Smooth muscle cell (in vitro differentiated cells): ENCODE measurements around the gene WDR5. TPM values are rescaled to one million over a fixed set of nuclear protein-coding genes. Genes with fewer than 3 reads are reported as not detected.

Source experiments
- DNase-seq: peaks from one replicate; lab custom pipeline; 2025; ENCODE audit not compliant: unreplicated experiment; lab: John Stamatoyannopoulos, UW
- H2AFZ ChIP-seq: fragments of 200-600 bp; sonication (generic); 2 replicates; pipeline ENCODE4 v1.6.0; 2016; ENCODE audit warnings: antibody characterized with exemption, low read depth, mild to moderate bottlenecking
- H3F3A ChIP-seq: fragments of 200-600 bp; sonication (generic); 2 replicates; pipeline ENCODE4 v1.6.0; 2017; ENCODE audit warnings: antibody characterized with exemption, low read depth
- H3K27ac ChIP-seq: fragments of 200-600 bp; sonication (generic); 2 replicates; pipeline ENCODE4 v1.5.1; 2016; ENCODE audit warnings: low read depth, mild to moderate bottlenecking
- H3K27me3 ChIP-seq: fragments of 200-600 bp; sonication (generic); 2 replicates; pipeline ENCODE4 v1.6.1; 2016; ENCODE audit warnings: low read depth, mild to moderate bottlenecking
- H3K36me3 ChIP-seq: fragments of 200-600 bp; sonication (generic); 2 replicates; pipeline ENCODE4 v1.5.1; 2016; ENCODE audit warnings: low read depth
- H3K4me1 ChIP-seq: fragments of 200-600 bp; sonication (generic); 2 replicates; pipeline ENCODE4 v1.5.1; 2016; ENCODE audit warnings: low read depth
- H3K4me2 ChIP-seq: fragments of 200-600 bp; sonication (generic); 2 replicates; pipeline ENCODE4 v1.6.0; 2016; ENCODE audit warnings: mild to moderate bottlenecking
- H3K4me3 ChIP-seq: fragments of 200-600 bp; sonication (generic); 2 replicates; pipeline ENCODE4 v1.5.1; 2016; ENCODE audit warnings: mild to moderate bottlenecking
- H3K79me2 ChIP-seq: fragments of 200-600 bp; sonication (generic); 2 replicates; pipeline ENCODE4 v1.6.0; 2016; ENCODE audit warnings: low read depth, mild to moderate bottlenecking
- H3K9ac ChIP-seq: fragments of 200-600 bp; sonication (generic); 2 replicates; pipeline ENCODE4 v1.6.0; 2016; ENCODE audit warnings: low read depth
- H3K9me3 ChIP-seq: fragments of 200-600 bp; sonication (generic); replicated peaks from 2 replicates; pipeline ENCODE4 v1.5.1; 2016; ENCODE audit warnings: low read depth
- H4K20me1 ChIP-seq: fragments of 200-600 bp; sonication (generic); 2 replicates; pipeline ENCODE4 v1.6.0; 2016; ENCODE audit warnings: low read depth
- CTCF ChIP-seq: fragments of 200-600 bp; sonication (generic); IDR thresholded peaks from 2 replicates; pipeline ENCODE4 v1.5.1; 2017; ENCODE audit warnings: borderline replicate concordance, mild to moderate bottlenecking, antibody characterized with exemption; ENCODE audit not compliant: insufficient read depth, poor library complexity, severe bottlenecking
- WGBS: methylation state at CpG from one replicate; pipeline ENCODE4 v1.1.7; 2016; ENCODE audit warnings: low lambda C conversion rate; 5-methylcytosine and 5-hydroxymethylcytosine counted together
- polyA plus RNA-seq: library from polyadenylated mRNA; unstranded; fragments of >200 nt; fragmentation: Nextera tagmentation; extraction: Ambion mirVana; gene quantifications from 2 replicates; pipeline ENCODE4 v1.2.1, GENCODE V29; 2016
- total RNA-seq: library from RNA; depleted of rRNA; stranded (reverse); fragments of >200 nt; gene quantifications from 2 replicates; pipeline ENCODE4 v1.2.3, GENCODE V29; 2014

The WDR5 gene
- total and polyA plus RNA-seq, 2 experiments from 2014 or later: 9.8 to 15.7 TPM

- H3K9ac ChIP-seq: peak overlapping the region; percentile 77
- DNase-seq: no peak
- H2AFZ ChIP-seq: no peak overlapping the region
- no peak overlapping the region for H3K27ac ChIP-seq
- peak overlapping the region; percentile 90 for H3K4me2 ChIP-seq
- H3K4me3 ChIP-seq: peak overlapping the region; percentile 82
- H3K4me1 ChIP-seq: peaks cover 19% of the 10 kb centered on the region
- under 1% methylated on average over 31 of the region's 93 CpGs for WGBS
- H3K79me2 ChIP-seq: peaks cover 40% of the 10 kb centered on the region
- no peaks in the 10 kb centered on the region for H3K27me3 ChIP-seq
- no peak for TF ChIP-seq CTCF
- no peaks in the 10 kb centered on the region for H3F3A ChIP-seq
- H3K9me3 ChIP-seq: no peaks in the 10 kb centered on the region
- peaks cover 31% of the 10 kb centered on the region for H4K20me1 ChIP-seq
- H3K36me3 ChIP-seq: no peaks in the 10 kb centered on the region
Observed at GRCh38 chr9:134136118-134136995, 475 bp downstream of the WDR5 start.

GRCh38 chr9:134136996-134137299, 1.1 kb downstream of the WDR5 start:
- H3K27ac ChIP-seq: no peak overlapping the region
- H2AFZ ChIP-seq: no peak overlapping the region

GRCh38 chr9:134138292-134138691, 2.4 kb downstream of the WDR5 start:
- no peaks in the 10 kb centered on the region for H3K36me3 ChIP-seq
- no peak overlapping the region for H3K4me3 ChIP-seq
- no peak for DNase-seq

More at GRCh38 chr9:134136996-134137299, 1.1 kb downstream of the WDR5 start:
- Histone ChIP-seq H3K9me3 (no peaks in the 10 kb centered on the region), H3K4me1 (peaks cover 19% of the 10 kb centered on the region), H3K79me2 (peaks cover 40% of the 10 kb centered on the region), H3K4me2 (peak overlapping the region; percentile 90), H3F3A (no peaks in the 10 kb centered on the region), H3K9ac (no peak overlapping the region), H3K27me3 (no peaks in the 10 kb centered on the region), H4K20me1 (peaks cover 31% of the 10 kb centered on the region), H3K4me3 (peak overlapping the region; percentile 82), H3K36me3 (no peaks in the 10 kb centered on the region)
- DNase-seq: no peak
- no peak for TF ChIP-seq CTCF
- 54% methylated on average over 7 of the region's 7 CpGs for WGBS

More at GRCh38 chr9:134138292-134138691, 2.4 kb downstream of the WDR5 start:
- H3F3A ChIP-seq: no peaks in the 10 kb centered on the region
- H3K79me2 ChIP-seq: peaks cover 40% of the 10 kb centered on the region
- H3K9me3 ChIP-seq: no peaks in the 10 kb centered on the region
- no peak for TF ChIP-seq CTCF
- H3K4me2 ChIP-seq: no peak overlapping the region
- no peak overlapping the region for H2AFZ ChIP-seq
- H3K9ac ChIP-seq: no peak overlapping the region
- H3K4me1 ChIP-seq: peaks cover 19% of the 10 kb centered on the region
- 96% methylated on average over 10 of the region's 10 CpGs for WGBS
- peaks cover 31% of the 10 kb centered on the region for H4K20me1 ChIP-seq
- H3K27me3 ChIP-seq: no peaks in the 10 kb centered on the region
- no peak overlapping the region for H3K27ac ChIP-seq
